GM13976 (cell line): Measurements from ENCODE around the gene NEU3.
"Not testable (repeated sequence)": the region's sequence is repeated elsewhere in the genome, so short reads cannot be mapped to it uniquely, and the experiment has no call there.

Experiments used
- DNase-seq: peaks from one replicate; pipeline ENCODE4 v3.0.0; 2012; ENCODE audit warnings: low spot score
- in situ Hi-C: fragments of 300-500 bp; cut with MboI; formaldehyde crosslinking; loops from one replicate; pipeline ENCODE4 v1.12.0; 2022; ENCODE audit warnings: low sequenced_read_pairs, mixed read lengths, inconsistent platforms; ENCODE audit not compliant: unreplicated experiment
- TF ChIP-seq, protein P1 (sequence below): IDR thresholded peaks from 2 replicates; pipeline ENCODE4 v1.5.1; 2012; ENCODE audit warnings: borderline replicate concordance, mild to moderate bottlenecking; ENCODE audit not compliant: insufficient read depth; ENCODE audit errors: extremely low read depth, missing control alignments, control extremely low read depth

The NEU3 gene

DNA sequence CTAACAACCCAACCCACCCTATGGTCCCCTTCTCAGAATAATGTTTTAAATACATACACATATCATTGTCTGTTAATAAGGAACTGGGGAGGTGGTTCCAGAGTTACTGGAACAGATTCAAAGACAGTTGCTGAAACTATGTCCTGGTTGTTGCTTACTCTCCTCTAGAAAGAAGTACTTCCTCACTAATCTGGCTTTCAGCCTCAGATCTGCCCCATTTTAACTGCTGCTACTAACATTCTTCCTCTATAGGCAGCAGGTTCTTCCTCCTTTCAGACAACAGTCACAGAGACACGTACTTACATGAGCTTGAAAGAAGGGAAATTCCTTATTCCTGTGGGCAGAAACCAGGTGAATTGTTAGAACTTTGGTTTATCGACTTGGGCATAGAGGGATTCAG is 8.1 kb upstream of the NEU3 start:
- no peak for DNase-seq

GRCh38 chr11:74981888-74982287 is 6.8 kb upstream of the NEU3 start:
- DNase-seq: no peak
- in situ Hi-C loops: no loop called here
- TF ChIP-seq, protein P1, sequence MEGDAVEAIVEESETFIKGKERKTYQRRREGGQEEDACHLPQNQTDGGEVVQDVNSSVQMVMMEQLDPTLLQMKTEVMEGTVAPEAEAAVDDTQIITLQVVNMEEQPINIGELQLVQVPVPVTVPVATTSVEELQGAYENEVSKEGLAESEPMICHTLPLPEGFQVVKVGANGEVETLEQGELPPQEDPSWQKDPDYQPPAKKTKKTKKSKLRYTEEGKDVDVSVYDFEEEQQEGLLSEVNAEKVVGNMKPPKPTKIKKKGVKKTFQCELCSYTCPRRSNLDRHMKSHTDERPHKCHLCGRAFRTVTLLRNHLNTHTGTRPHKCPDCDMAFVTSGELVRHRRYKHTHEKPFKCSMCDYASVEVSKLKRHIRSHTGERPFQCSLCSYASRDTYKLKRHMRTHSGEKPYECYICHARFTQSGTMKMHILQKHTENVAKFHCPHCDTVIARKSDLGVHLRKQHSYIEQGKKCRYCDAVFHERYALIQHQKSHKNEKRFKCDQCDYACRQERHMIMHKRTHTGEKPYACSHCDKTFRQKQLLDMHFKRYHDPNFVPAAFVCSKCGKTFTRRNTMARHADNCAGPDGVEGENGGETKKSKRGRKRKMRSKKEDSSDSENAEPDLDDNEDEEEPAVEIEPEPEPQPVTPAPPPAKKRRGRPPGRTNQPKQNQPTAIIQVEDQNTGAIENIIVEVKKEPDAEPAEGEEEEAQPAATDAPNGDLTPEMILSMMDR: no peak

More for the DNA sequence above, 8.1 kb upstream of the NEU3 start:
- in situ Hi-C loops: no loop called here
- TF ChIP-seq, protein P1: no peak

DNA sequence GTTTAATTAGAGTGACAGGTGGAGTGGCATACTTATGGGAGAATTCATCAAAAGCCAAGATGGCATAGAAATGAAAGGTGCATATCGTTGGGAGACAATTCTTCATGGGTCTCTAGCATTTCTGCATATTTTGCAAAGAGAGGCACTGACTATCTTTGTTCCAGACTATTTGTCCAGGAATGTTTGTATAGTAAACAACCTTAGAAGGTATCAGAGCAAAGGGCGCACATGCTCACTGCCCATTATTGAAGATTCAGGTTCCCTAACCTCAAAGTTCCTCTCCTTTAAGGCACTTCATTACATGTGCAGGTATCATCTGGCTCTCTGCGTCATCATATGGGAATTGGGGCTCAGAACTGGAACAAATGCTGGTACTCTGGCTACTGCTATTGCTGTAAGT is 4.7 kb upstream of the NEU3 start:
- in situ Hi-C loops: no loop called here
- TF ChIP-seq, protein P1: no peak
- DNase-seq: no peak

- TF ChIP-seq, protein P1: no peak
- no peak for DNase-seq
- in situ Hi-C loops: no loop called here
Observed at GRCh38 chr11:74984730-74985129, 4.0 kb upstream of the NEU3 start.

GRCh38 chr11:74989260-74989638 is 516 bp downstream of the NEU3 start:
- TF ChIP-seq, protein P1: no peak
- DNase-seq: no peak
- in situ Hi-C loops: no loop called here

DNA sequence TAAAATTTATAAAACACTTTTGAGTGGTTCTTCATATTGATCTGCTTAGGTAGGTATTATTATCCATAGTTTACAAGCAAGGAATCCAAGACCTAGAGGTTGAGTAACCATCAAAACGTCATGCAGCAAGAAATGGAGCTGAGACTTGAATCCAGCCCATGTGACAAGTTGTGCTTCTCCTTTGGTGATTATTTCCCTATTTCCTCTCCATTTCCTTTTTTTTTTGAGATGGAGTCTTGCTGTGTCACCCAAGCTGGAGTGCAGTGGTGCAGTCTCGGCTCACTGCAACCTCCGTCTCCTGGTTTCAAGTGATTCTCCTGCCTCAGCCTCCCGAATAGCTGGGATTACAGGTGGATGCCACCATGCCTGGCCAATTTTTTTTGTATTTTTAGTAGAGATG is 1.4 kb downstream of the NEU3 start:
- DNase-seq, in situ Hi-C loops: not testable (repeated sequence)

DNA sequence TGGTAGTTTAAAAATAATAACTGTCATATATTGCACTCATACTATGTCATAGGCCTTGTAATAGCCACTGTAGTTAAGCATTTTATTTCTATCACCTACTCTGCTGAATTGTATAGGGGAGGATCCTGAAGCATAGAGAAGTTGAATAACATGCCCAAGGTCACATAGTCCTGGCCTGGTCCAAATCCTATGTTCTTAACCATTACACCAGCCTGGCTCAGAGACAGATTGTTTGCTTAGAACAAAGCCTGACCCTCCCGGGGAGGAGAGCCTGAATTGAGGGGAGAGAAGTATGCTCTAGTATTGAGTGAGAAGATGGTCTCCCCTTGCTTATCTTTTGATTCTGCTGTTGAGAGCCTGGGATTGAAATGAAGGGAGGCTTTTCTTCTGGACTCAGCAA is 2.2 kb downstream of the NEU3 start:
- TF ChIP-seq, protein P1: no peak
- in situ Hi-C loops: no loop called here
- no peak for DNase-seq
